ENCODE results near the gene KIAA0319L.

DNA sequence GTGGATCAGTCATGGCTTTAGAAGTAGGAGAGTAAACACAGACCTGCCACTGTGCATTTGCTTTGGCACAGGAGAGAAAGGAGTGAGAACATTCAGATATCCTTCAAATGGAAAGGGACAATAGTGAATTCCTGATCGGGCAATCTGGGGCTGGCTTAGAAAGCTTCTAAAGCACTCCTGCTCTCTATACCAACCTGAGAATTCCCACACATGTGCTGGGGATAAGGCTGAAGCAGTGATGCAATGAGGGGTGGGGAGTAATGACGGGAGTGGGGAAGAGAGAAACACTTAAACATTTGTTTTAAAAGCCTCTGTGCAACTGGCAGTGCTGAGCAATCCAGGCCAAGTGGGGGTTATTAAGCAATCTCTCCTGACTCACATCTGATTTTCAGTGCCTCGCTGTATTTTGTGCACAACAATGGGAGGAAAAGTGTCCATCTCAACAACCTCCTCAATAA, 108.8 kb downstream of the KIAA0319L start:
- TF ChIP-seq POLR2A (IDR thresholded peaks at IDR 0.05): peak in 1 of 2 donors; percentile 25
- TF ChIP-seq, protein P1, sequence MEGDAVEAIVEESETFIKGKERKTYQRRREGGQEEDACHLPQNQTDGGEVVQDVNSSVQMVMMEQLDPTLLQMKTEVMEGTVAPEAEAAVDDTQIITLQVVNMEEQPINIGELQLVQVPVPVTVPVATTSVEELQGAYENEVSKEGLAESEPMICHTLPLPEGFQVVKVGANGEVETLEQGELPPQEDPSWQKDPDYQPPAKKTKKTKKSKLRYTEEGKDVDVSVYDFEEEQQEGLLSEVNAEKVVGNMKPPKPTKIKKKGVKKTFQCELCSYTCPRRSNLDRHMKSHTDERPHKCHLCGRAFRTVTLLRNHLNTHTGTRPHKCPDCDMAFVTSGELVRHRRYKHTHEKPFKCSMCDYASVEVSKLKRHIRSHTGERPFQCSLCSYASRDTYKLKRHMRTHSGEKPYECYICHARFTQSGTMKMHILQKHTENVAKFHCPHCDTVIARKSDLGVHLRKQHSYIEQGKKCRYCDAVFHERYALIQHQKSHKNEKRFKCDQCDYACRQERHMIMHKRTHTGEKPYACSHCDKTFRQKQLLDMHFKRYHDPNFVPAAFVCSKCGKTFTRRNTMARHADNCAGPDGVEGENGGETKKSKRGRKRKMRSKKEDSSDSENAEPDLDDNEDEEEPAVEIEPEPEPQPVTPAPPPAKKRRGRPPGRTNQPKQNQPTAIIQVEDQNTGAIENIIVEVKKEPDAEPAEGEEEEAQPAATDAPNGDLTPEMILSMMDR (IDR thresholded peaks at IDR 0.05): no peak
